Midbrain (tissue), 1 donor: ENCODE results near the gene SCAPER.

Experiments
- DNase-seq: peaks from one replicate; lab custom pipeline; 2025; lab: John Stamatoyannopoulos, UW

Gene SCAPER

DNA sequence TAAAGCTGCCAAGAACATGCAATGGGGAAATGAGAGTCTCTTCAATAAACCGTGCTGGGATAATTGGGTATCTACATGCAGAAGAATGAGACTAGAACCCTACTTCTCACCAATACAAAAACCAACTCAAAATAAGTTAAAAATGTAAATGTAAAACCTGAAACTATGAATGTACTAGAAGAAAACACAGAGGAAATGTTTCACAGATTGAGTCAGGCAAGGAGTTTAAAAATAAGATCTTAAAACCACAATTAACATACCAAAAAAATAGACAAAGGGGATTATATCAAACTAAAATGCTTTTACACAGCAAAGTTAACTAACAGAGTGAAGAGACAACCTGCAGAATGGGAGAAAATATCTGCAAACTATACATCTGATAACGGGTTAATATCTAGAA is 478.2 kb downstream of the SCAPER start:
- DNase-seq: no peak

DNA sequence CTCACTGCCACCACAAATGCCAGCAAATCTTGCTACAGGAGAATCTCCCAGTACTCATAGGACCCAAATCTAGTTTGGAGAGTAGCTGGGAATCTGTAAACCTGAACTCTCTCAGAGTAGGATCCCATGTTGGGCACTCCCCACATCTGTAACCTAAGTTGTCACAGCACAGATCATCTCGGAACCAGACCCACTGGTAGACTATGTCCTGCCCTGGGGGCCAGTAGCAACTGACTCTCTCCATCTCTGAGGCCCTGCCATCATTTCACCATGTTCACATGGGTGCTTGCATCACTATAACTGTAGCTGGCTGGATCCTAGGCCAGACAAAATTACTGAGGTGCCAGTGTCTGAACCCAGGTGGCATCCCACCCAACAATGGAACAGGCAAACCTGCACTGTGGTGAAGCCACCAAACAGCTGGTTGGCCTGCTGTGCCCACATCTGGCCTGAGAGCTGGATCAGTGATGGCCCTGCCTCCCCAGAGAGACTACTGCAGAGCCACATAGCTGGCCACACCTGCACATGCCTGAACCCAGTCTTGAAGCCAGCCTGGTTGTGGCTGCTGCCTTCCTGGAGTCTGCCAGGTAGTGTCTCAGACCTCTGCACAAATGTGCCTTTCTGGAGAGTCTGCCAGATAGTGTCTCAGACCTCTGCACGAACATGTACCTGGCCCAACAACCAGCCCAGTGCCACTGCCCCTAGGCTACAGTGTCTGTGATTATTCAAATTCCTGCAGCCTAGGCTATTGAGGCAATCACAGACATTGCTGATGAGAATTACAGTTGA is 486.6 kb downstream of the SCAPER start:
- no peak for DNase-seq

DNA sequence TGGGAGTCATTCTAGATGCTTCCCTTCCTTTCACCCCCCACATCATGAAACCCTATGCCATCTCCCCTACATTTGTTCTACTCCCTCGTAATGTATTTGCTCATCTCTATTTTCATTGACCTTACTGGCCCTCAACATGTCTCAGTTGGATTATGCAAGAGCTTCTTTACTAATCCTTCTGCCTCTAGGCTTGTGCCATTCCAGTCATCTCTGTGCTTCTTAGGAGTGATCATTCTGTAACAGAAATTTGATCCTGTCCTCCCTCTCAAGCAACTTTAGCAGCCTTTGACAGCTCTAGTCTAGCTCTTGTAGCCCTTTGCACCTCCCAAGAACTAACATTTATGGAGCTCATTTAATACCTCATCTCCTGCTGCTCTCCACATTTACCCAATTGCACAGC is 503.9 kb downstream of the SCAPER start:
- DNase-seq: no peak

DNA sequence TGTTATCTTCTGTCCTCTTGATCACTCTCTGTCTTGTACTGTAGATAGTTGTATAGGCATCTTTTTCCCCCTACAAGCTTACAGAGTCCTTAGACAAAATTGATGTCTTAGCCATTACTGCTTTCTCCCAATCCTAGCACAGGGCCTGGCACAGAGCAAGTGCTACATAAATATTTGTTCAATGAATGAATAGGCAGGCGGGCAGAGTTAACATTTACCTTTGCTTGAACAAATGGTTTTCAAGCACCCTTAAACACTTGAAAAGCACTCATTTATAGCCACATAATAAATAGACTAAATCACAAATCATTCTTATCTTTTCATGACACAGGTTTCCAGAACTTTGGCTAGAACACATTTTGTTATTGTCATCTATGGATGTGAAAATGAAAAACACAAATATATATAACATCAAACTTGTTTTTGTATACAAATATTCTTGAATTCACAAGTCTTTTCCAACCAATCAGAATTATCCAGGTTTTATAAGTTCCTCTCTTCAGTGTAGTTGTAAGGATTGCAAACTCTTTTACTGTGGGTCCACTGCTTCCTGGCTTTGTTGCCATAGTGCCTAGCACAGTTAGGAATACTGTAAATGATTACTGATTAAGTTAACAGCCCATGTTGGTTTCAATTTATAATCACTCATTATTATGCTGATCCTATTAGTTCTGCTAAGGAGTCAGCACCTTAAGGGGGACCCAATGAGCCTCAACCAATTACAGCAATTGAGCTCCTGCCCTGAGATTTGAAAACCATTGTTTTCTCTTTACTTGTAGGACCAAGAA is 506.6 kb downstream of the SCAPER start:
- DNase-seq: no peak

DNA sequence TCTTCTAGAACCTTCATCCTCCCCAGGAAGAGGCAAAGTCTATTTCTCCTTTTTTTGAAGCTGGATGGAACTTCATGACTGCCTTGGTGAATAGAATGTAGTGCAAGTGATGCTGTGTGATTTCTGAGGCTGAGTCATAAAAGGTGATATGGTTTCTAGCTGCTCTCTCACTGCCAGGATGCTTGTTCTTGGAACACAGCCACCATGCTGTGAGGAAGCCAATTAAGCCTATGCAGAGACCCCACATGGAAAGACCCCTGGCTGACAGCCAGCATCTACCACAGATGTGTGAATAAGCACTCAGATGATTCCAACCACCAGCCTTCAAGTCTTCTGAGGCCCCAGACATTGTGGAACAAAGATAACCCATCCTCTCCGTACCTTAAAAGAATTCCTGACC is 511.5 kb downstream of the SCAPER start:
- DNase-seq: no peak

DNA sequence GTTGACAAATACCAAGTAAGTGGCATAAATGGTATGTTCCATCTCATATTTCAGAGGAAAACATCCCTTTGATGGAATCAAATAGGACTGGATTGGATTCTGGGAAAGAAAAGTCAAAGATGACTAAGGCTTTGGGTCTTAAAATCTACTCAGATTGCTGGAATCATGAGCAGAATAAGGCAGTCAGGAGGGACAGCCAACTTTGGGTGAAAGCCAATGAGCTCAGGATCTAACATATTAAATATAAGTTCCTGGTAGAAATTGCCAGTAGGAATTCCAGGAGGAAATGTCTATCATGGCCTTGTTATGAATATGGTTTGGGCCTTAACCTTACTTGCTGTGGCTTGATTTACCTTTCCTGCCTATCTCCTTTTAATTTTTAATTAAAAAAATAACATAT is 513.3 kb downstream of the SCAPER start:
- DNase-seq: no peak

DNA sequence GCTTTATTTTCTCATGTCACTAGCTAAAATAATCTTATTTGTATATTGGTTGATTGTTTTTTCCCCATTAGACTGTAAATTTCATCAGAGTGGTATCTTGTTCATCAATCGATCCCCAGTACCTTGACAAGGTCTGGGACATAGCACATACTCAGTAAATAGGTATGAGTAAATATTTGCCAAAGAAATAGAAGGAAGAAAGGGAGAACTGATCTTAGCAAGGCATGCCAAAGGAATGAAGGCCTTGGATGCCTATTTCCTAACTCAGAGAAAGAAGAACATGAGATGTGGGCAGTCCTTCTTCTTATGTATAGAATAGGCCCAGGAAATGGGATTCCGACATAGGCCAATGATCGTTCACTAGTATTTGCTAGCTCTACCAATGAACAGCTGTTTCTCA is 513.8 kb downstream of the SCAPER start:
- DNase-seq: no peak

DNA sequence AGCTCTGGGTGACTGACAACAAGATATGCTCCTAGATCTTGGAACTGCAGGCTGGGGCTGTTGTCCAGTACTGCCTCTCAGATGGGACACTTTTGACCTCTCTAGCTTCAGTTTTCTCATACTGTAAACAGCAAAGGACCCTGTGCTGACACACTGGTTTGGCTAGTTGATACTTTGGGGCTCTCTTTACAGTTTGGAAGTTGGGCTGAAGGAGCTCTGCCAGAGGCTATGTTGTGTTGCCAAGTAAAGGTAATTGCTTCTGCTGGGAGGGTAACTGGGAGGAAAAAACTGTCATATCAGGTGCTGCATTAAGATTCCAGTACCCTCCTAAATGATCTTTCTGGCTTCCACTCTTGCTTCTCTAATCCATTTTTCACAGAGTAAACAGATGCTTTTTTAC is 514.6 kb downstream of the SCAPER start:
- DNase-seq: no peak

DNA sequence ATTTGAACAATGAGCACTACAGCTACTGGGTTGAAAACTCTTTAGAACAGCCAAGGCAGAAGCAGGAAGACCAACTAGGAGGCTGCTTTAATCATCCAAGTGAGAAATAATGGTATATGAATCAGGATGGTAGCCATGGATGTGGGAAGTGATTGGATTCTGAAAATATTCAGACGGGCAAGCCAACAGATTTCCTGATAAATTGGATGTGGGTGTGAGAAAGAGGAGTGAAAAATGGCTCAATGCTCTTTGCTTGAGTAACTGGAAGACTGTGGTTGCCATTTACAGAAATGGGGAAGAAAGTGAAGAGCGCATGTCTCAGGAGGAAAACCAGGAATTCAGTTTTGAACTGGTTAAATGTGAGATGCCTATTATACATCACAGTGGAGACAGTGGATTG is 518.2 kb downstream of the SCAPER start:
- DNase-seq: no peak

DNA sequence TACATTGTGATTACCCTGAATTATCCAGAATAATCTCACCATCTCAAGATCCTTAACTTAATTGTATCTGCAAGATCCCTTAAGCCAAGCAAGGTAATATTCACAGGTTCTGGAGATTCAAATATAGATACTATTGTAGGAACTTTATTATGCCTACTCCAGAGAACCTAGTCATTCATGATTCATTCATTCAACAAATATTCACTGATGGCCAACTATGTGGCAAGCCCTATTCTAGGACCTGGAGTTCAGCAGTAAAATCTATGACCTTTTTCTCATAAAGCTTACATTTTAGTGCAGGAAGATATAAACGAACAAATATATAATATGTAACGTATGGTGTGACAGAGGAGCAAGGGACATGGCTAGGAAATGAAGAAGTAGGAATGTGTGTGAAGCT is 519.0 kb downstream of the SCAPER start:
- no peak for DNase-seq

DNA sequence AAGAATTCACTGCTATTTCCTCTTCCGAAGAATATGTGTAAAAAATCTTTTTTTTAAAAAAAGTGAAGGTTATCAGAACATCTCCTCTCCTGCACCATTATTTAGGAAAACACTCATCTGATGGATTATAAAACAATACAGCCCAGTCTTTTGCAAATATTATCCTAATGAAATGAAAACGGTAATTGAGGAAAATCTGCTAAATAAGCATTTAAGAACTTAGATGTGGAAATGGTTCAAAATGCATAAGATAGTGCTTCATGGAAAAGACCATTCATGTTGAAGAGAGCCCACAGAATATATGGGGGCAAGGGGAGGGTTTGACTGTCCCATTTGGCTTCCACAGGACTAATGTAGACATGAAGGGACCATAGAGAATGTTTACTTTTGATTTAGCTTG is 520.7 kb downstream of the SCAPER start:
- DNase-seq: no peak

DNA sequence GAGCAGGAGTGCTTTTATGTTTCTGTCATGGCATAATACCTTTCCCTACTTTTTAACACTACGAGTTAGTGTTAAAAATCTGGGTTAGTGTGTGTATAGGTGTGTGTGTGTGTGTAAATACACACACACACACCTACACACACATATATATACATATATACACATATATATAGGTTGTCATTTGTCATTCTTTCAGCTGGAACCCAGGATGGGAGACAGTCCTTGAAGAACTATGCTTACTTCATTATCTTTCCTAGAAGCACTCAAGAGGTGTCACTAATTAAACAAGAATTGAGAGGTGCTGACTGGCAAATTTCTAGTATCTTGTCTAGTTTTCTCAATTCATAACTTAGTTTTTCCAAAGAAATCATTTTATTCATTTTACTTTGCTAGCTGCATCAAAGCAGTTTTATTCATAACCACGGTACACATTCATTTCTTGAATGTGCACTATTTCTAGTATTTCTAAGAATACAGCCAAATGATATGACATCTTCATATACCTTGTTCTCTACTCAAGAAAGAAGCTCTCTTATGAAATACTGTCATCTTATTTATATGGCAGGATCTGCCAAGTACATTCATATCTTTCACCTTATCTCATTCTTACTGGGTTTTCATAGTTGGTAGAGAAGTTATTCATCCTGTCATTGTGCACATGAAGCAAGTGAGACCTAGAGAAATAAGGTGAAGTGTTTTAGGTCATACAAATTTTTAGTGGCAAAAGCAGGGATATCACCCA is 522.0 kb downstream of the SCAPER start:
- DNase-seq: no peak

DNA sequence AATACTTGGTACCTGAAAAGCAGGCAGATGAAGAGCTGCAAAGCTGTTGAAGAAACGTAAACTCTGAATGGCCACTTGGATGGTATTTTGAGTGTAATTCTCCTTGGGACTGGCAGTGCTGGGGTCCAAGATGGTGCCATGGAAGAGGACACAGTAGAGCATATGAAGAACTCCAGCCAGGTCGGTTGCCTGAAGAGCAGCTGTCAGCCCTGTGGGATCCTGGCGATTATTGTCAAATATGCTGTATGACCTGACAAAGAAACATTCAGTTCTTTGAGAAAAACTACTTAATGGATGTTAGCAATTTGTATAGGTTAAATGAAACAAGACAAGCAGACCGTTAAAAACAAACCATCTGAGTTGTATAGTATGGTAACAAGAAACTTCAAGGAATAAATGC is 523.8 kb downstream of the SCAPER start:
- DNase-seq: no peak

DNA sequence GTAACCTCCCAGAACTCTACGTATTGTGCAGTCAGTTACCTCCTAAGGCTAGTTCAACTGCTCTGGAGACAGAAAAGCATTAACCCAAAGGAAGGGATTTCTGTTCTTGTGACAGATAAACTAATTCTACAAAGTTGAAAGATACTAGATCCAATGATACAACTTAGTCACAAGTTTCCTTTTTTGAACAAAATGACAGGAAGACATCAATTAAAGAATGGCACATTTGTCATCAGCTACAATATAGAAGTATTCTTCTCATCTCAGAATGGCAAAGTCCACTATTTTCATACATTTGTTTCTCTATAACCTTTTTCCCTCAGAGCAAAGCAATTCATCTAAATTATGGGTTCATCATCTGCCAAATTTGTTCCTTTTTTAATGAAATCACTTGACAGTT is 524.9 kb downstream of the SCAPER start:
- no peak for DNase-seq

DNA sequence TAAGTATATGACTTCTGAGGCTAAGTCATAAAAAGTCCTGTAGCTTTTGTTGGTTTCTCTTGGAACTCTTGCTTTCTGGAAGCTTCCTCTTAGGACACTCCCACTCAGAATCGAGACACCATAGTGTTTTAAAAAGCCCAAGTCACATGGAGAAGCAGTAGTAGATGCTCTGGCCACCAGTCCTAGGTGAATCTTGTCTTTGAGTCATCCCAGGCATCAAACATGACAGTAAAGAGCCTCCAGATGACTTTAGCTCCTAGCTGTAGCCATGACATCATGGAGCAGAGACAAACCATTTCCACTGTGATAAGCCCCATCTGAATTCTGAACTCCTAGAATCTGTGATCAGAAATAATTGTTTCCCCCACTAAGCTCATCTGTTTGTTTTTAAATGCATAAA is 526.4 kb downstream of the SCAPER start:
- no peak for DNase-seq

DNA sequence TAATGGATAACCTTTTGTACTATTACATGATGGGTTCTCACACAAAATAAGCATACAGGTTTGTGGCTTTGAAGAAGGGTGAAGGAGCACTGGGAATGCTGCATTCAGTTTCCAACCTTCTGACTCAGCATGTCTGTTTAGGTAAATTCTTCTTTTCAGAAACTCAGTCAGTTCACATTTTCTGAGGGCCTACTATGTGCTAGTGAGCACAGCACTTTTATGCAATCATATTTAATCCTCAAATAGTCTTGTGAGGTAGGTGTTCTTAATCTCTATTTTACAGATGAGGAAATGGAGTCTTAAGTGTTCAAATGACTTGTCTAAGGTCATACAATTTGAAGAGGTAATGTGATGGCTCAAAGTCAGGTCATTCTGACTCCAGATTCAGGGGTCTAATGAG is 527.4 kb downstream of the SCAPER start:
- DNase-seq: no peak

DNA sequence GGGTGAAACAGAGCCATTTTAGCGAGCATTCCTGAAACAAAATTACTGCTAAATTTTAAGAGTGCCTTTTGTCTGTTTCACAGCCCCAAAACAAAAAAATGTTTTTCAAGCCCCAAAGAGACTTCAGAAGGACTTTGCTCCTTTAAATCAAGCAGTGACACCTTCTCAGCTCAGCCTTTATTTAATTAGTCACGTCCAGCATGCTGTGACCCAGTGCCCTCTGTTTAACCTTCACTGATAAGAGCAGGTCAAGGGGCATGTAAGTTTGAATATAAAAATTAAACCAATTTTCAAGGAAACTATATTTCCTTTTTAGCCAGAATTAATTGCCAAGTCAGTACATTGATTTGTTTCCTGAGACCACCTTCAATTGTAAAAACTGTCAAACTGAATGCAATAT is 527.9 kb downstream of the SCAPER start:
- DNase-seq: no peak

DNA sequence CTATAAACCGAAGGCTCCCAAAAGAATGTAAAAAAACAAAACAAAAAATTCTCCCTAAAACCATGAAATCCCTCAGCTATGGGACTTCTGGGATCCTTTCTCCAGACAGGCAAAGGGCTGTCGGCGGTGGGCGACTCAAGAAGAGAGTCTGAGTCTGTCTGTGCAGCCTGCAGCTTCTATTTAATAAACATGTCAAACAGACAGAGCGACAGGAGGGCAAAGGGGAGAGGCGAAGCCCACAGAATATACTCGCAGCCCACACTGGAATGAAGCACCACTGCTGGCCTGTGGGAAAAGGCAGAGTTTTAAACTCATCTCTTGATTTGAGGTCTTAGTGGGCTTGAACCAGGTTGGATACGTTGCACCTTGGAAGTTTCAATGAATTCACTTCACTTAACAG is 528.3 kb downstream of the SCAPER start:
- no peak for DNase-seq

DNA sequence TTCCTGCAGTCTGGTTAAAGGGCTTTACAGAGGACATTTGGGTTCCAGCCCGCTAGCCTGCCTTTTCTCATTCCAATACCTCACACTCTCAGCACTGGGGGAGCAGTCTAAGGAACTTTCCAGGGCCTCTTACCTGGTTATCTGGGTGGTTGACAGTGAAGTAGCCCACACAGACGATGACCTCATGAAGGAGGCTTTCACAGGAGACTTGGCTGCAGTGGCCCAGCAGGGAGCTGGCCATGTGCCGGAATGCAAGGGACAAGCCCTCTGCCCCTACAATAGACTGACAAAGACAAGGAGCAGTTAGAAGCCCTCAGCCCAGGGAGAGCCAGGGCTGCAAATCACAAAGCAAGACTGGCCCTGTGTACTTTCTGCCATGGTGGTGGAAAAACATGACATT is 529.1 kb downstream of the SCAPER start:
- no peak for DNase-seq

DNA sequence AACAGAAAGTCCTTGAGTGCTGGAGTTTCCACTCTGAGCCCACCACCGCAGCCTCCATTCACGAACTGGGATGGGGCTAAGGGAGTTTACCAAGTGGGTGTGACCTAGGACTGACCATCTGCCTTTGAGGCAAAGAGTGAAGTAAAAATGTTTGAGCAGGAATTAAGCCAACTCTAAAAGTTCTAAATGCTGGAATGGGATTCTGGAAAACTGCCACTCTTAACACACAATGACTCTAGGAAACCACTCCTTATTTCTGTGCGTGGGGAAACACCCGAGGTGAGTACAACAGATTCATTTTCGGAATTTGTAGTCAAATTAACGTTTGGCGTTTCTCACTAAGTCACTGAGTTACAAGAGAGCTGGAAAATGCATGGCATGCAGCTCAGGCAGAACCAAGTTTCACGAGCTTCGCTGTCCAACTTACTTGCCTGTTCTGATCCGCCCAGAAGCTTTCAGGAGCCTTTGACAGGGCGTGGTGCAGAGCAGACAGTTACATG is 537.0 kb downstream of the SCAPER start:
- DNase-seq: no peak

DNA sequence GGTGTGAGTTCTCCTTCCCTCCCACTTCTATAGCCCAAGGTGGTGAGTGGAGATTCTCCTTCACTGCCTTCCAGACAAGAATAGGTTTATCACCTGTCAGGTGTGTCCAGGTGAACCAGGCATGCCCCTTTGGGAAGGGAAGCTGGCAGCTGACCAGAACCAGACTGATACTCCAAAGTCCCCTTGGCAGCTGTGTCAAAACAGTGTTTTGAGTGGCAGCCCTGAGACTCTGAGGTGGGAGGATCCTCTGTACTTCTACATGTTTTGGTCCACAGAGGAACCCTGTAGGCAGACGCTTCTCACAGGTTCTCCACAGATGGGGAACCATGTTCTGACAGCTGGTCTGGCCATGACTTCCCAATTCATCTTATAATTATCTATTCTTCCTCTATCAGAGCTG is 538.4 kb downstream of the SCAPER start:
- DNase-seq: no peak

DNA sequence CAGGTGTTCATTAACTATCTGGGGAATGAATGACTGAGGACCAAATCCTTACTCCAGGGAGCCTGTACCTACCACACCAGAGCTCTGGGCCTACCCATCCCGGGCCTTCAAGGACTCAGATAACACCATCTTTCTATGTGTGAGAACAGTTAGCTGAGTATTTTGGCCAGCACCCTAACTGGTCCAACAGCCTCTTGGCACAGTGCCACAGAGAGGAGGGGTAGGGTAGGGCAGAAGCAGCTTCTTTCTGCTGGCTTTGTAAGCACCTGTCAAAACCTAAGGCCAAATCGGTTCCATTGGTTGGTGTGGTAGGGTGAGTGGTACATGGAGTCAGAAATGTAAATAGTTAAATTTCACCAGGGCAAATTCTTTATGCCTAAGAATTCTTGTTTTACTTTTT is 541.9 kb downstream of the SCAPER start:
- no peak for DNase-seq

DNA sequence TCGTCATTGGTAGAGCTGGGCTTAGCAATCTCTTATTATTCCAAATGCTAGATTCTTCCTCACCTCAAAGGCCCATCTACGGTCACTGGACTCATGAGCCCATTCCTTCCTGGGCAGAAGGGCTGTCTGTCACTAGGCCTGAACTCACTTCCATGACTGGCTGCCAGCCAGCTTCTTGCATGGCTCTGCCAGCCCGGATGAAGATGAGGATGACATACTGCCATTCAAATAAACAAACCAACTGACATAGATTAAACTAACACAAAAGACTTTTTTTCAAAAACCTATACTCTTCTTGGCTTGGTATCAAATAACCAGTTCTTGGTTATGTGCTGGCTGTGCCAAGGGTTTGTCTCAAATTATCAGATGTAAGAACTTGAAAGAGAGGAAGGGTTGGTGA is 544.7 kb downstream of the SCAPER start:
- DNase-seq: no peak
